Stimulated activated CD8-positive, alpha-beta memory T cell treated with anti-CD3 and anti-CD28 coated beads, Interleukin-2, amount 100 ng/mL, for 48 hours (primary cell): ENCODE results near the gene PHLPP1.

Experiments
- DNase-seq, 2 donors: peaks; one replicate each; pipeline ENCODE4 v3.0.0-alpha.2; 2020; ENCODE audit warnings: low read depth in 2 of 2

The PHLPP1 gene

GRCh38 chr18:62850619-62851306 is 135.4 kb downstream of the PHLPP1 start:
- no peak for DNase-seq

GRCh38 chr18:62852851-62853250 is 137.5 kb downstream of the PHLPP1 start:
- no peak for DNase-seq

- DNase-seq: no peak
Observed at GRCh38 chr18:62856294-62856693, 141.0 kb downstream of the PHLPP1 start.

- DNase-seq: no peak
Observed at GRCh38 chr18:62857263-62857976, 142.1 kb downstream of the PHLPP1 start.

- DNase-seq: no peak
Observed at GRCh38 chr18:62860062-62860461, 144.7 kb downstream of the PHLPP1 start.

- DNase-seq: no peak
Observed at GRCh38 chr18:62862466-62862865, 147.1 kb downstream of the PHLPP1 start.

GRCh38 chr18:62863579-62864001 is 148.2 kb downstream of the PHLPP1 start:
- no peak for DNase-seq

GRCh38 chr18:62865498-62865897 is 150.2 kb downstream of the PHLPP1 start:
- DNase-seq: no peak

- no peak for DNase-seq
Observed at GRCh38 chr18:62867534-62867933, 152.2 kb downstream of the PHLPP1 start.

GRCh38 chr18:62868645-62869044 is 153.3 kb downstream of the PHLPP1 start:
- DNase-seq: no peak

- DNase-seq: no peak
Observed at GRCh38 chr18:62870643-62871042, 155.3 kb downstream of the PHLPP1 start.

GRCh38 chr18:62875323-62875722 is 160.0 kb downstream of the PHLPP1 start:
- DNase-seq: no peak

- no peak for DNase-seq
Observed at GRCh38 chr18:62876111-62876510, 160.8 kb downstream of the PHLPP1 start.

- no peak for DNase-seq
Observed at GRCh38 chr18:62876828-62877227, 161.5 kb downstream of the PHLPP1 start.

- DNase-seq: no peak
Observed at GRCh38 chr18:62877411-62878221, 162.3 kb downstream of the PHLPP1 start.

GRCh38 chr18:62878305-62878704 is 163.0 kb downstream of the PHLPP1 start:
- DNase-seq: no peak

GRCh38 chr18:62880034-62880433 is 164.7 kb downstream of the PHLPP1 start:
- DNase-seq: no peak

- DNase-seq: no peak
Observed at GRCh38 chr18:62880673-62881364, 165.5 kb downstream of the PHLPP1 start.

- no peak for DNase-seq
Observed at GRCh38 chr18:62881509-62882016, 166.2 kb downstream of the PHLPP1 start.

GRCh38 chr18:62883937-62884735 is 168.8 kb downstream of the PHLPP1 start:
- DNase-seq: no peak

- no peak for DNase-seq
Observed at GRCh38 chr18:62885804-62886203, 170.5 kb downstream of the PHLPP1 start.
